HepG2 (cell line): ENCODE data around the gene SAPCD2. TPM values are rescaled to one million over a fixed set of nuclear protein-coding genes. Genes with fewer than 3 reads are reported as not detected.

Experiments
- ATAC-seq: fragments of 200-7000 bp; cut with Tn5 transposase; 3 replicates; pipeline ENCODE4 v1.9.1; 2020; ENCODE audit warnings: mild to moderate bottlenecking, moderate library complexity
- BruUV-seq: library from RNA; stranded (reverse); fragments of 400-500 nt; replicated peaks from 2 replicates; lab custom pipeline; 2021; lab: Mats Ljungman, UMichigan
- CTCF ChIA-PET: fragments of 300-600 bp; formaldehyde crosslinking; extraction: SDS; loops from one replicate; lab custom pipeline; 2021; ENCODE audit warnings: low total read pairs, inconsistent platforms, low intra/inter-chr PET ratio; lab: Yijun Ruan, JAX
- POLR2A ChIA-PET: fragments of 350-600 bp; sonication (Branson Sonifier 250); formaldehyde crosslinking; loops from one replicate; lab custom pipeline; 2020; ENCODE audit warnings: antibody characterized with exemption, inconsistent platforms; lab: Yijun Ruan, JAX
- DNase-seq: peaks from one replicate; pipeline ENCODE4 v3.0.0-alpha.2; 2015; ENCODE audit warnings: low spot score
- FAIRE-seq: peaks from 3 replicates; lab custom pipeline; 2011; peaks lifted over from hg19 to GRCh38; lab: Jason Lieb, UNC
- H2AFZ ChIP-seq: one replicate; pipeline ENCODE4 v1.6.1; 2011; ENCODE audit warnings: low read length, inconsistent platforms
- H3K27ac ChIP-seq: fragments of 300-600 bp; 3 replicates; pipeline ENCODE4 v1.8.0; 2011; ENCODE audit warnings: mixed run types, mild to moderate bottlenecking, mixed read lengths, low read length, inconsistent platforms; ENCODE audit not compliant: insufficient read depth; ENCODE audit errors: extremely low read length
- H3K27me3 ChIP-seq, 2 experiments: fragments of 200-600 bp in 1 of 2; 2 replicates in 1 of 2; 3 replicates in 1 of 2; pipeline versions ENCODE4 v1.6.0 to v1.8.0; 2011; ENCODE audit warnings: low read length in 2 of 2, mild to moderate bottlenecking in 2 of 2, moderate library complexity in 2 of 2, inconsistent platforms in 1 of 2; ENCODE audit not compliant: insufficient read depth in 2 of 2, control insufficient read depth in 1 of 2
- H3K36me3 ChIP-seq, 2 experiments: fragments of 200-600 bp in 1 of 2; replicated peaks in 1 of 2; 2 replicates in 1 of 2; 3 replicates in 1 of 2; pipeline versions ENCODE4 v1.5.1 to v1.8.0; 2011; ENCODE audit warnings: low read length in 2 of 2, inconsistent platforms in 1 of 2; ENCODE audit not compliant: insufficient read depth in 2 of 2, control insufficient read depth in 1 of 2
- H3K4me1 ChIP-seq: 2 replicates; pipeline ENCODE4 v1.5.1; 2012; ENCODE audit warnings: low read length, inconsistent platforms; ENCODE audit not compliant: insufficient read depth
- H3K4me2 ChIP-seq: 2 replicates; pipeline ENCODE4 v1.6.0; 2011; ENCODE audit warnings: low read depth, low read length, inconsistent platforms
- H3K4me3 ChIP-seq, 3 experiments: fragments of 200-600 bp in 1 of 3; sonication (generic), shearing (Covaris generic) in 1 of 3; replicated peaks in 1 of 3; 2 replicates each; pipeline ENCODE4 v1.5.1; 2011 to 2016; ENCODE audit warnings: low read length in 3 of 3, inconsistent platforms in 2 of 3, low read depth in 2 of 3, mild to moderate bottlenecking in 2 of 3, control low read depth in 1 of 3, mixed read lengths in 1 of 3; ENCODE audit not compliant: insufficient read depth in 1 of 3
- H3K79me2 ChIP-seq: one replicate; pipeline ENCODE4 v1.6.1; 2011; ENCODE audit warnings: low read length, inconsistent platforms; ENCODE audit not compliant: insufficient read depth
- H3K9ac ChIP-seq: 2 replicates; pipeline ENCODE4 v1.6.0; 2011; ENCODE audit warnings: mild to moderate bottlenecking, low read depth, low read length, inconsistent platforms; ENCODE audit not compliant: insufficient read depth
- H3K9me3 ChIP-seq: 2 replicates; pipeline ENCODE4 v1.5.1; 2012; ENCODE audit warnings: mild to moderate bottlenecking, low read length
- H4K20me1 ChIP-seq: 2 replicates; pipeline ENCODE4 v1.6.0; 2011; ENCODE audit warnings: inconsistent platforms, mild to moderate bottlenecking, low read length, moderate library complexity; ENCODE audit not compliant: insufficient read depth
- ARNT ChIP-seq: fragments of 450-650 bp; IDR thresholded peaks from 2 replicates; pipeline ENCODE4 v1.6.1; 2017
- GLI4 ChIP-seq: sonication (generic); formaldehyde crosslinking; IDR thresholded peaks from 2 replicates; pipeline ENCODE4 v1.5.1; 2020; ENCODE audit warnings: missing genetic modification reagents, mild to moderate bottlenecking, moderate library complexity, borderline replicate concordance
- JUNB ChIP-seq: sonication (generic); formaldehyde crosslinking; IDR thresholded peaks from 2 replicates; pipeline ENCODE4 v1.8.0; 2022; ENCODE audit warnings: missing genetic modification reagents, mild to moderate bottlenecking, borderline replicate concordance
- KLF12 ChIP-seq: sonication (generic); formaldehyde crosslinking; IDR thresholded peaks from 2 replicates; pipeline ENCODE4 v1.4.0; 2020; ENCODE audit warnings: missing genetic modification reagents, borderline replicate concordance
- ZNF678 ChIP-seq: sonication (generic); formaldehyde crosslinking; IDR thresholded peaks from 2 replicates; pipeline ENCODE4 v1.4.0; 2020; ENCODE audit warnings: mild to moderate bottlenecking, missing genetic modification reagents
- ZNF768 ChIP-seq: sonication (generic); formaldehyde crosslinking; IDR thresholded peaks from 2 replicates; pipeline ENCODE4 v1.4.0; 2020; ENCODE audit warnings: missing genetic modification reagents
- WGBS: methylation state at CpG from one replicate; pipeline ENCODE4 v1.1.6; 2017; ENCODE audit warnings: low lambda C conversion rate; 5-methylcytosine and 5-hydroxymethylcytosine counted together
- in situ Hi-C: cut with HindIII; loops from 2 replicates; pipeline ENCODE4 v1.10.0; 2017; ENCODE audit warnings: low pct_unique_long_range_greater_than_20kb; ENCODE audit not compliant: extremely low pct_ligation_motif_present
- intact Hi-C: fragments of 100-400 bp; cut with micrococcal nuclease; formaldehyde crosslinking; loops from one replicate; pipeline ENCODE4 v1.10.0; 2022; ENCODE audit not compliant: unreplicated experiment
- polyA plus RNA-seq, 8 experiments: library from polyadenylated mRNA; depleted of rRNA in 3 of 8; stranded (reverse) in 7 of 8; unstranded in 1 of 8; fragments of >200 nt; fragmentation: Illumina TruSeq in 4 of 8; extraction: Trizol in 4 of 8; gene quantifications; 2 replicates each; pipeline versions ENCODE4 v1.2.1 to v1.2.3, GENCODE V29; 2011 to 2016; ENCODE audit warnings: low read depth in 4 of 8, missing spikeins in 1 of 8, mixed read lengths in 1 of 8; ENCODE audit not compliant: insufficient read depth in 1 of 8
- total RNA-seq, 5 experiments: library from RNA; depleted of rRNA; stranded (reverse); fragments of >200 nt; fragmentation: Illumina TruSeq; extraction: Trizol; gene quantifications; 2 replicates each; pipeline ENCODE4 v1.2.3, GENCODE V29; 2016; ENCODE audit warnings: low read depth in 1 of 5
- TF ChIP-seq, protein P1 (sequence below): sonication (generic); formaldehyde crosslinking; IDR thresholded peaks from 2 replicates; pipeline ENCODE4 v1.8.0; 2022; ENCODE audit warnings: missing genetic modification reagents, mild to moderate bottlenecking, moderate library complexity, borderline replicate concordance

The SAPCD2 gene
- total and polyA plus RNA-seq, 2 of the 13 experiments (the other 11 are each of a cell fraction or from before 2014, with no cell fraction given): 21.9 to 42.8 TPM

- Histone ChIP-seq H3K9ac (no peak overlapping the region), H3K4me3 (no peak overlapping the region), H3K27me3 (no peaks in the 10 kb centered on the region; a peak in 1 of 5 replicates), H3K4me1 (peaks cover 25% of the 10 kb centered on the region), H3K79me2 (peaks cover 13% of the 10 kb centered on the region), H3K36me3 (peaks cover 3 to 16% of the 10 kb centered on the region in 2 experiments; a peak in 2 of 5 replicates), H4K20me1 (peaks cover 7% of the 10 kb centered on the region; the same call in 1 of the 2 replicates), H2AFZ (no peak overlapping the region), H3K27ac (no peak overlapping the region), H3K4me2 (no peak overlapping the region), H3K9me3 (no peaks in the 10 kb centered on the region)
- in situ Hi-C loops: no loop called here
- POLR2A ChIA-PET: no interaction called here
- FAIRE-seq (no peak), ATAC-seq (no peak), DNase-seq (no peak)
- CTCF ChIA-PET: interaction anchor here (1.3 kb wide), 1 partner anchor 19 kb away, joined by 16 read pairs; the partner anchor contains the start of gene NPDC1
- no TSS peak for BruUV-seq
- TF ChIP-seq KLF12 (CRISPR knock-in tag): no peak
- TF ChIP-seq ZNF678 (CRISPR knock-in tag): no peak
- TF ChIP-seq ARNT: no peak
- TF ChIP-seq GLI4 (CRISPR knock-in tag): no peak
- TF ChIP-seq, protein P1, sequence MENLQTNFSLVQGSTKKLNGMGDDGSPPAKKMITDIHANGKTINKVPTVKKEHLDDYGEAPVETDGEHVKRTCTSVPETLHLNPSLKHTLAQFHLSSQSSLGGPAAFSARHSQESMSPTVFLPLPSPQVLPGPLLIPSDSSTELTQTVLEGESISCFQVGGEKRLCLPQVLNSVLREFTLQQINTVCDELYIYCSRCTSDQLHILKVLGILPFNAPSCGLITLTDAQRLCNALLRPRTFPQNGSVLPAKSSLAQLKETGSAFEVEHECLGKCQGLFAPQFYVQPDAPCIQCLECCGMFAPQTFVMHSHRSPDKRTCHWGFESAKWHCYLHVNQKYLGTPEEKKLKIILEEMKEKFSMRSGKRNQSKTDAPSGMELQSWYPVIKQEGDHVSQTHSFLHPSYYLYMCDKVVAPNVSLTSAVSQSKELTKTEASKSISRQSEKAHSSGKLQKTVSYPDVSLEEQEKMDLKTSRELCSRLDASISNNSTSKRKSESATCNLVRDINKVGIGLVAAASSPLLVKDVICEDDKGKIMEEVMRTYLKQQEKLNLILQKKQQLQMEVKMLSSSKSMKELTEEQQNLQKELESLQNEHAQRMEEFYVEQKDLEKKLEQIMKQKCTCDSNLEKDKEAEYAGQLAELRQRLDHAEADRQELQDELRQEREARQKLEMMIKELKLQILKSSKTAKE (CRISPR knock-in tag): no peak
- no peak for TF ChIP-seq ZNF768
- TF ChIP-seq JUNB (CRISPR knock-in tag): no peak
- intact Hi-C loops: no loop called here
- WGBS: 94% methylated on average over 8 of the region's 12 CpGs
These were observed 5.5 kb downstream of the SAPCD2 start for GRCh38 chr9:137064880-137065164.
